Calu3 (cell line): ENCODE data around the gene ACAP3. TPM values are rescaled to one million over a fixed set of nuclear protein-coding genes. Genes with fewer than 3 reads are reported as not detected.

Experiments
- BruUV-seq: library from RNA; stranded (reverse); fragments of 400-500 nt; replicated peaks from 2 replicates; lab custom pipeline; 2021; lab: Mats Ljungman, UMichigan
- CTCF ChIA-PET: fragments of 300-600 bp; sonication (Branson Sonifier 250); formaldehyde crosslinking; loops from one replicate; lab custom pipeline; 2022; ENCODE audit warnings: antibody characterized with exemption; lab: Charles Lee
- DNase-seq: peaks from one replicate; pipeline ENCODE4 v3.0.0; 2022
- H3K27ac Mint-ChIP-seq: one replicate; pipeline ENCODE4 v1.8.0; 2022; ENCODE audit warnings: mixed read lengths; ENCODE audit not compliant: unreplicated experiment
- H3K27me3 Mint-ChIP-seq: one replicate; pipeline ENCODE4 v1.8.0; 2022; ENCODE audit warnings: mixed read lengths; ENCODE audit not compliant: unreplicated experiment
- H3K36me3 Mint-ChIP-seq: one replicate; pipeline ENCODE4 v1.8.0; 2022; ENCODE audit warnings: mild to moderate bottlenecking, moderate library complexity, mixed read lengths; ENCODE audit not compliant: insufficient read depth, unreplicated experiment
- H3K4me1 Mint-ChIP-seq: one replicate; pipeline ENCODE4 v1.8.0; 2022; ENCODE audit warnings: mild to moderate bottlenecking, low read depth, mixed read lengths; ENCODE audit not compliant: unreplicated experiment
- H3K4me3 Mint-ChIP-seq: one replicate; pipeline ENCODE4 v1.8.0; 2022; ENCODE audit warnings: mild to moderate bottlenecking, low read depth, moderate library complexity, mixed read lengths; ENCODE audit not compliant: unreplicated experiment
- H3K9me3 Mint-ChIP-seq: one replicate; pipeline ENCODE4 v1.8.0; 2022; ENCODE audit warnings: low read depth, mixed read lengths; ENCODE audit not compliant: unreplicated experiment
- CTCF ChIP-seq: fragments of 200-600 bp; IDR thresholded peaks from one replicate; pipeline ENCODE4 v1.8.0; 2022; ENCODE audit warnings: antibody characterized with exemption; ENCODE audit not compliant: unreplicated experiment
- intact Hi-C: fragments of 100-400 bp; cut with micrococcal nuclease; formaldehyde crosslinking; loops from one replicate; pipeline ENCODE4 v1.10.0; 2022; ENCODE audit not compliant: unreplicated experiment
- total RNA-seq: library from RNA; stranded (reverse); gene quantifications from 2 replicates; pipeline ENCODE4 v1.2.3, GENCODE V29; 2022

ACAP3 gene
- total RNA-seq, 1 experiment from 2014 or later: 41.1 TPM

- Mint-ChIP-seq H3K9me3 (no peaks in the 10 kb centered on the region), H3K27me3 (no peaks in the 10 kb centered on the region), H3K36me3 (peaks cover 40% of the 10 kb centered on the region), H3K4me3 (no peak overlapping the region), H3K4me1 (no peaks in the 10 kb centered on the region), H3K27ac (no peak overlapping the region)
- no TSS peak for BruUV-seq
- intact Hi-C loops: no loop called here
- CTCF ChIA-PET: interaction anchor here (0.7 kb wide), 1 partner anchor 144 kb away, joined by 3 read pairs; no protein-coding TSS in a partner anchor
- TF ChIP-seq CTCF: no peak
- no peak for DNase-seq
Measured at GRCh38 chr1:1260843-1261560, 46.7 kb downstream of the ACAP3 start.

DNA sequence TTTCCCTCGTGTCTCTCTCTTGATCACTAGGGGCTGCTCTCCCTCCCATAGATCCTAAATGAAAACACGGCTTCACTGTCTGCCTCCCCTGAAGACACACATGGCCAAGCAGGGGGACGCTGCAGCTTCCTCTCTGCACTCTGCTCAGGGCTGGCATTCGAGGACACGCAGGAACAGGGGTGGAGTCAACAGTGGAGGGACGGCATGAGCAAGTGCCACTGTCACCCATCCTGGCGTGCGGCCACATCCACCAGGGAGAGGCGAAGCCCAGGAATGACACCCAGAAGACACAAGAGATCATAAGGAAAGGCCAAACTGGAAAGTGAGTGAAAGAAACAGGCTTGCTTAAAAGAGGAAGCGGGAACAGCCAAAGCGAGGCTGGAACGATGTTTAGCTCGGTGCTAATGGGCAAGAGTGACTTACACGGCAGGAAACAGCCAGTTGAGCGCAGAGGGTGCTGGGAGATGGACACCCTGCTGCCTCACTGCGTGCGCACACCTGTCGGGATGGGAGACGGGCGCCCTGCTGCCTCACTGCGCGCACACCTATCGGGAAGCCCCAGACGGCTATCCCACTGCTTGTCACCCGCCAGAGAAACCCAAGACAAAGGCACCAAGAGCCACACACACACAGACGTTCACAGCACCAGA lies 47.7 kb downstream of the ACAP3 start:
- Mint-ChIP-seq H3K27me3 (no peaks in the 10 kb centered on the region), H3K36me3 (peaks cover 46% of the 10 kb centered on the region), H3K4me1 (no peaks in the 10 kb centered on the region), H3K9me3 (no peaks in the 10 kb centered on the region), H3K4me3 (no peak overlapping the region), H3K27ac (no peak overlapping the region)
- CTCF ChIA-PET: no interaction called here
- intact Hi-C loops: no loop called here
- TF ChIP-seq CTCF: no peak
- no TSS peak for BruUV-seq
- DNase-seq: no peak

DNA sequence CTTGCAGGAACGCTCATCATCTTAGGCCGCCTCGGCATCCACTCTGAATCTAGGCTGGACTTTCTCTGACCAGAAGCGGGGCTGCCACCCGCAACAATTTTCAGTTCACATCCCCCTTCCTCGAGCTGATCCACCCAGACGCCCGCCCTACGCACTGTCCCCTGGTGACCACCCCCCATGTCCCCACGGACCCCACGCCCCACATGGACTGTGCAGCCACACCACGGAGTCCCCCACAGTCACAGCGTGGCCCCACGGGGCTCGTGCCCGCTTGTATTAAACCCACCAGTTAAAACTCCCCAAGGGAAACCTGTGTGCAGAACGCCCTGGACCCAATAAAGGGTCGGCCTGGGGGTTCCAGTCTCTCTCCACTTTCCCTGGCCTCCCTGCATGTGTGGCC lies 48.2 kb downstream of the ACAP3 start:
- Mint-ChIP-seq H3K36me3 (peaks cover 50% of the 10 kb centered on the region), H3K9me3 (no peaks in the 10 kb centered on the region), H3K4me1 (no peaks in the 10 kb centered on the region), H3K27me3 (no peaks in the 10 kb centered on the region), H3K27ac (no peak overlapping the region), H3K4me3 (no peak overlapping the region)
- CTCF ChIA-PET: no interaction called here
- no peak for DNase-seq
- intact Hi-C loops: no loop called here
- no TSS peak for BruUV-seq
- TF ChIP-seq CTCF: no peak

GRCh38 chr1:1259119-1259488 lies 48.6 kb downstream of the ACAP3 start:
- intact Hi-C loops: no loop called here
- TF ChIP-seq CTCF: no peak
- H3K27me3 Mint-ChIP-seq: no peaks in the 10 kb centered on the region
- no peaks in the 10 kb centered on the region for H3K9me3 Mint-ChIP-seq
- H3K36me3 Mint-ChIP-seq: peaks cover 51% of the 10 kb centered on the region
- no TSS peak for BruUV-seq
- H3K4me1 Mint-ChIP-seq: no peaks in the 10 kb centered on the region
- no peak for DNase-seq
- H3K4me3 Mint-ChIP-seq: no peak overlapping the region
- CTCF ChIA-PET: no interaction called here
- H3K27ac Mint-ChIP-seq: no peak overlapping the region
